K562 (cell line): ENCODE results near the gene KCNJ14. TPM values are rescaled to one million over a fixed set of nuclear protein-coding genes. Genes with fewer than 3 reads are reported as not detected.

Source experiments
- ATAC-seq: fragments of 200-7000 bp; cut with Tn5 transposase; 3 replicates; pipeline ENCODE4 v1.9.1; 2020; ENCODE audit warnings: moderate library complexity
- BruUV-seq: library from RNA; stranded (reverse); fragments of 400-500 nt; replicated peaks from 2 replicates; lab custom pipeline; 2021; lab: Mats Ljungman, UMichigan
- CTCF ChIA-PET: fragments of 300-600 bp; formaldehyde crosslinking; extraction: SDS; loops from one replicate; lab custom pipeline; 2021; ENCODE audit warnings: low intra/inter-chr PET ratio; lab: Yijun Ruan, JAX
- POLR2A ChIA-PET: fragments of 300-600, 350-650 bp; sonication (Branson Sonifier 250); formaldehyde crosslinking; extraction: SDS; loops from one replicate; lab custom pipeline; 2021; ENCODE audit warnings: antibody characterized with exemption, inconsistent platforms; lab: Yijun Ruan, JAX
- DNase-seq, 4 experiments: peaks; one replicate each; pipeline versions ENCODE4 v3.0.0 to v3.0.0-alpha.2; 2011 to 2018; ENCODE audit warnings: low spot score in 3 of 4, mixed read lengths in 3 of 4; ENCODE audit errors: extremely low read depth in 1 of 4
- FAIRE-seq: peaks from 2 replicates; lab custom pipeline; 2011; peaks lifted over from hg19 to GRCh38; lab: Jason Lieb, UNC
- H2AFZ ChIP-seq: 2 replicates; pipeline ENCODE4 v1.6.0; 2011; ENCODE audit warnings: low read depth, low read length, control low read depth, inconsistent platforms
- H3K27ac ChIP-seq: fragments of 200-600 bp; 3 replicates; pipeline ENCODE4 v1.8.0; 2011; ENCODE audit warnings: low read depth, mild to moderate bottlenecking, control low read depth, inconsistent platforms, low read length, moderate library complexity, mixed read lengths; ENCODE audit errors: extremely low read depth
- H3K27me3 ChIP-seq, 2 experiments: fragments of 300-600 bp in 1 of 2; 2 replicates in 1 of 2; 3 replicates in 1 of 2; pipeline versions ENCODE4 v1.6.0 to v1.8.0; 2011; ENCODE audit warnings: inconsistent platforms in 2 of 2, low read length in 2 of 2, mild to moderate bottlenecking in 1 of 2, mixed read lengths in 1 of 2, moderate library complexity in 1 of 2; ENCODE audit not compliant: control insufficient read depth in 2 of 2, insufficient read depth in 2 of 2
- H3K36me3 ChIP-seq: fragments of 300-600 bp; 3 replicates; pipeline ENCODE4 v1.8.0; 2011; ENCODE audit warnings: mild to moderate bottlenecking, low read length, inconsistent platforms; ENCODE audit not compliant: control insufficient read depth, insufficient read depth
- H3K4me1 ChIP-seq, 2 experiments: fragments of 200-600 bp in 1 of 2; replicated peaks in 1 of 2; 2 replicates in 1 of 2; 3 replicates in 1 of 2; pipeline versions ENCODE4 v1.5.1 to v1.8.0; 2011; ENCODE audit warnings: inconsistent platforms in 2 of 2, low read length in 2 of 2, mild to moderate bottlenecking in 1 of 2, mixed read lengths in 1 of 2, moderate library complexity in 1 of 2; ENCODE audit not compliant: control insufficient read depth in 2 of 2, insufficient read depth in 2 of 2
- H3K4me2 ChIP-seq: 2 replicates; pipeline ENCODE4 v1.6.1; 2011; ENCODE audit warnings: low read length, control low read depth, inconsistent platforms, mixed read lengths; ENCODE audit not compliant: insufficient read depth
- H3K4me3 ChIP-seq: fragments of 200-600 bp; sonication (generic), shearing (Covaris generic); 2 replicates; pipeline ENCODE4 v1.5.1; 2016; ENCODE audit warnings: control low read depth, inconsistent platforms
- H3K79me2 ChIP-seq: fragments of 200-600 bp; 3 replicates; pipeline ENCODE4 v1.8.0; 2011; ENCODE audit warnings: low read length, inconsistent platforms; ENCODE audit not compliant: control insufficient read depth, insufficient read depth
- H3K9ac ChIP-seq, 2 experiments: 2 replicates each; pipeline versions ENCODE4 v1.6.0 to v1.6.1; 2011; ENCODE audit warnings: low read depth in 2 of 2, low read length in 2 of 2, control low read depth in 1 of 2, inconsistent platforms in 1 of 2, mild to moderate bottlenecking in 1 of 2, mixed read lengths in 1 of 2; ENCODE audit not compliant: insufficient read depth in 1 of 2
- H3K9me1 ChIP-seq: one replicate; pipeline ENCODE4 v1.6.0; 2011; ENCODE audit warnings: inconsistent platforms, mild to moderate bottlenecking, low read length, moderate library complexity; ENCODE audit not compliant: control insufficient read depth, insufficient read depth
- H3K9me3 ChIP-seq: replicated peaks from 2 replicates; pipeline ENCODE4 v1.5.1; 2011; ENCODE audit warnings: low read depth, low read length, inconsistent platforms; ENCODE audit not compliant: control insufficient read depth, insufficient read depth
- H4K20me1 ChIP-seq: replicated peaks from 2 replicates; pipeline ENCODE4 v1.6.1; 2011; ENCODE audit warnings: low read length, inconsistent platforms, mixed read lengths; ENCODE audit not compliant: control insufficient read depth, insufficient read depth
- ATF1 ChIP-seq, 2 experiments: fragments of 450-650 bp in 1 of 2; IDR thresholded peaks; 2 replicates each; pipeline ENCODE4 v1.6.1; 2016; ENCODE audit warnings: missing compliant biosample characterization in 1 of 2, missing genetic modification characterization in 1 of 2
- C11orf30 ChIP-seq: fragments of 450-650 bp; IDR thresholded peaks from 2 replicates; pipeline ENCODE4 v1.6.1; 2016; ENCODE audit warnings: low read depth, mild to moderate bottlenecking
- CHD2 ChIP-seq: IDR thresholded peaks from 2 replicates; pipeline ENCODE4 v1.6.1; 2011; ENCODE audit warnings: low read depth, low read length
- ETV1 ChIP-seq: fragments of 450-650 bp; conservative IDR thresholded peaks from 2 replicates; pipeline ENCODE4 v1.6.1; 2016; ENCODE audit warnings: missing genetic modification characterization, control low read depth, low read depth, missing compliant biosample characterization
- EWSR1 ChIP-seq: fragments of 450-650 bp; IDR thresholded peaks from 2 replicates; pipeline ENCODE4 v1.6.1; 2018; ENCODE audit warnings: borderline replicate concordance, mild to moderate bottlenecking, low read depth, moderate library complexity; ENCODE audit not compliant: partially characterized antibody
- FOSL1 ChIP-seq: fragments of 200-800 bp; sonication (Bioruptor generic); conservative IDR thresholded peaks from 2 replicates; pipeline ENCODE4 v1.6.1; 2016; ENCODE audit warnings: missing genetic modification characterization, missing compliant biosample characterization
- KLF6 ChIP-seq: fragments of 250-450 bp; sonication (Bioruptor Pico); IDR thresholded peaks from 2 replicates; pipeline ENCODE4 v1.4.0; 2020; ENCODE audit warnings: mild to moderate bottlenecking, moderate library complexity, borderline replicate concordance
- PHF20 ChIP-seq: fragments of 450-650 bp; IDR thresholded peaks from 2 replicates; pipeline ENCODE4 v1.6.1; 2018; ENCODE audit not compliant: partially characterized antibody
- PHF21A ChIP-seq: fragments of 450-650 bp; IDR thresholded peaks from 2 replicates; pipeline ENCODE4 v1.6.1; 2017; ENCODE audit warnings: low read depth, borderline replicate concordance
- SMAD4 ChIP-seq: fragments of 250-450 bp; sonication (Bioruptor Pico); conservative IDR thresholded peaks from 2 replicates; pipeline ENCODE4 v1.8.0; 2021; ENCODE audit warnings: inconsistent platforms, mild to moderate bottlenecking, moderate library complexity
- ZFP36 ChIP-seq: fragments of 150-350 bp; IDR thresholded peaks from 2 replicates; pipeline ENCODE4 v1.6.1; 2018; ENCODE audit warnings: low read length, low read depth; ENCODE audit not compliant: partially characterized antibody
- ZNF165 ChIP-seq: fragments of 250-450 bp; sonication (Bioruptor Pico); IDR thresholded peaks from 2 replicates; pipeline ENCODE4 v1.4.0; 2020; ENCODE audit warnings: borderline replicate concordance
- whole genome bisulfite sequencing: fragments of 100-300 bp; shearing (Covaris generic); methylation state at CpG from one replicate; pipeline ENCODE4 v1.1.6; 2016; ENCODE audit warnings: low coverage, mixed read lengths; ENCODE audit not compliant: insufficient coverage; ENCODE audit errors: missing lambda C conversion rate; 5-methylcytosine and 5-hydroxymethylcytosine counted together
- in situ Hi-C: fragments of 300-500 bp; cut with MboI; formaldehyde crosslinking; loops from 4 replicates; pipeline ENCODE4 v1.15.0; 2018; ENCODE audit warnings: inconsistent platforms, mixed read lengths
- intact Hi-C: fragments of 100-400 bp; cut with micrococcal nuclease; formaldehyde crosslinking; loops from 2 replicates; pipeline ENCODE4 v1.14.2; 2022
- polyA plus RNA-seq, 8 experiments: library from polyadenylated mRNA; depleted of rRNA in 4 of 8; stranded (reverse) in 5 of 8; unstranded in 3 of 8; fragments of >200 nt; fragmentation: Nextera tagmentation in 2 of 8; fragmentation: Illumina TruSeq in 1 of 8; extraction: Ambion mirVana in 2 of 8; extraction: Trizol in 1 of 8; gene quantifications; 2 replicates each; pipeline versions ENCODE4 v1.2.1 to v1.2.3, GENCODE V29; 2011 to 2014; ENCODE audit warnings: inconsistent platforms in 1 of 8, missing spikeins in 1 of 8
- total RNA-seq, 7 experiments: library from RNA; depleted of rRNA in 6 of 7; stranded (reverse); fragments of >200 nt in 6 of 7; fragmentation: Illumina TruSeq in 2 of 7; extraction: Trizol in 2 of 7; gene quantifications; 2 replicates each; pipeline versions ENCODE4 v1.2.1 to v1.2.3, GENCODE V29; 2011 to 2021; ENCODE audit warnings: low replicate concordance in 1 of 7
- TF ChIP-seq, protein P1 (sequence below), 2 experiments: fragments of 450-650 bp in 1 of 2; sonication (generic) in 1 of 2; formaldehyde crosslinking in 1 of 2; IDR thresholded peaks; 2 replicates each; pipeline versions ENCODE4 v1.7.1 to v1.9.0; 2016 to 2022; ENCODE audit warnings: inconsistent platforms in 1 of 2, mild to moderate bottlenecking in 1 of 2, missing genetic modification reagents in 1 of 2

Gene KCNJ14
- total and polyA plus RNA-seq, 9 of the 15 experiments (the other 6 are each of a cell fraction or from before 2014, with no cell fraction given): 0.15 to 1.6 (median 0.49) TPM

GRCh38 chr19:48424694-48425219 is 30.6 kb upstream of the KCNJ14 start:
- POLR2A ChIA-PET: no interaction called here
- H3K9me3 ChIP-seq: no peaks in the 10 kb centered on the region
- intact Hi-C loops (no loop called here), in situ Hi-C loops (no loop called here)
- H3K36me3 ChIP-seq: peaks cover 65% of the 10 kb centered on the region; the same call in 2 of the 3 replicates
- peak overlapping the region; percentile 58 to 85; a peak in 3 of 4 replicates for H3K9ac ChIP-seq
- peak overlapping the region; percentile 88 for H2AFZ ChIP-seq
- H3K79me2 ChIP-seq: no peaks in the 10 kb centered on the region
- peaks cover 8 to 16% of the 10 kb centered on the region in 2 experiments for H3K4me1 ChIP-seq
- DNase-seq (peak; percentile 57 to 75 (median 66)), ATAC-seq (peak; percentile 92), FAIRE-seq (peak; percentile 73)
- WGBS: 16% methylated on average over 8 of the region's 8 CpGs
- BruUV-seq: no TSS peak
- no peaks in the 10 kb centered on the region for H3K27me3 ChIP-seq
- no peaks in the 10 kb centered on the region for H4K20me1 ChIP-seq
- peak overlapping the region; percentile 96 for H3K27ac ChIP-seq
- no peak overlapping the region for H3K4me3 ChIP-seq
- CTCF ChIA-PET: no interaction called here
- no peaks in the 10 kb centered on the region for H3K9me1 ChIP-seq
- H3K4me2 ChIP-seq: peak overlapping the region; percentile 69
- TF ChIP-seq CHD2 (no peak), ATF1 (CRISPR knock-in tag; IDR thresholded peaks at IDR 0.05) (no peak), ATF1 (tag; IDR thresholded peaks at IDR 0.05) (peak; percentile 14; the same call in 1 of the 2 replicates), KLF6 (CRISPR knock-in tag) (0 out of 2 replicates have a peak, but pooled peaks have one; percentile 27), PHF21A (no peak), PHF20 (peak; percentile 51), ETV1 (tag) (peak; percentile 67), SMAD4 (CRISPR knock-in tag) (peak; percentile 52), FOSL1 (tag) (peak; percentile 82), ZNF165 (CRISPR knock-in tag) (no peak), C11orf30 (peak; percentile 95), EWSR1 (no peak), ZFP36 (peak; percentile 29)
- TF ChIP-seq, protein P1, sequence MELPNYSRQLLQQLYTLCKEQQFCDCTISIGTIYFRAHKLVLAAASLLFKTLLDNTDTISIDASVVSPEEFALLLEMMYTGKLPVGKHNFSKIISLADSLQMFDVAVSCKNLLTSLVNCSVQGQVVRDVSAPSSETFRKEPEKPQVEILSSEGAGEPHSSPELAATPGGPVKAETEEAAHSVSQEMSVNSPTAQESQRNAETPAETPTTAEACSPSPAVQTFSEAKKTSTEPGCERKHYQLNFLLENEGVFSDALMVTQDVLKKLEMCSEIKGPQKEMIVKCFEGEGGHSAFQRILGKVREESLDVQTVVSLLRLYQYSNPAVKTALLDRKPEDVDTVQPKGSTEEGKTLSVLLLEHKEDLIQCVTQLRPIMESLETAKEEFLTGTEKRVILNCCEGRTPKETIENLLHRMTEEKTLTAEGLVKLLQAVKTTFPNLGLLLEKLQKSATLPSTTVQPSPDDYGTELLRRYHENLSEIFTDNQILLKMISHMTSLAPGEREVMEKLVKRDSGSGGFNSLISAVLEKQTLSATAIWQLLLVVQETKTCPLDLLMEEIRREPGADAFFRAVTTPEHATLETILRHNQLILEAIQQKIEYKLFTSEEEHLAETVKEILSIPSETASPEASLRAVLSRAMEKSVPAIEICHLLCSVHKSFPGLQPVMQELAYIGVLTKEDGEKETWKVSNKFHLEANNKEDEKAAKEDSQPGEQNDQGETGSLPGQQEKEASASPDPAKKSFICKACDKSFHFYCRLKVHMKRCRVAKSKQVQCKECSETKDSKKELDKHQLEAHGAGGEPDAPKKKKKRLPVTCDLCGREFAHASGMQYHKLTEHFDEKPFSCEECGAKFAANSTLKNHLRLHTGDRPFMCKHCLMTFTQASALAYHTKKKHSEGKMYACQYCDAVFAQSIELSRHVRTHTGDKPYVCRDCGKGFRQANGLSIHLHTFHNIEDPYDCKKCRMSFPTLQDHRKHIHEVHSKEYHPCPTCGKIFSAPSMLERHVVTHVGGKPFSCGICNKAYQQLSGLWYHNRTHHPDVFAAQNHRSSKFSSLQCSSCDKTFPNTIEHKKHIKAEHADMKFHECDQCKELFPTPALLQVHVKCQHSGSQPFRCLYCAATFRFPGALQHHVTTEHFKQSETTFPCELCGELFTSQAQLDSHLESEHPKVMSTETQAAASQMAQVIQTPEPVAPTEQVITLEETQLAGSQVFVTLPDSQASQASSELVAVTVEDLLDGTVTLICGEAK (IDR thresholded peaks at IDR 0.05): 0 out of 2 replicates have a peak, but pooled peaks have one; percentile 15
- TF ChIP-seq, protein P1 (CRISPR knock-in tag; IDR thresholded peaks at IDR 0.05): no peak
